Activated CD8-positive, alpha-beta memory T cell treated with anti-CD3 and anti-CD28 coated beads, Interleukin-2, amount 10 ng/mL, durations not matched to agents 7 days and 5 days (primary cell): ENCODE data around the gene SEPTIN2. TPM values are rescaled to one million over a fixed set of nuclear protein-coding genes. Genes with fewer than 3 reads are reported as not detected.
"Not testable (repeated sequence)": the region's sequence is repeated elsewhere in the genome, so short reads cannot be mapped to it uniquely, and the experiment has no call there.

Experiments used
- ATAC-seq: fragments of 150-1000 bp; cut with Tn5 transposase; one replicate; pipeline ENCODE4 v1.10.0; 2021; ENCODE audit warnings: moderate library complexity
- CTCF ChIA-PET: fragments of 350-600 bp; sonication (Branson Sonifier 250); formaldehyde crosslinking; loops from one replicate; lab custom pipeline; 2021; ENCODE audit warnings: antibody characterized with exemption; lab: Charles Lee
- DNase-seq: peaks from one replicate; pipeline ENCODE4 v3.0.0-alpha.2; 2020
- H3K27ac Mint-ChIP-seq: one replicate; pipeline ENCODE4 v1.8.0; 2021; ENCODE audit warnings: mild to moderate bottlenecking, mixed read lengths
- H3K27me3 Mint-ChIP-seq: one replicate; pipeline ENCODE4 v1.8.0; 2021; ENCODE audit warnings: mixed read lengths
- H3K36me3 Mint-ChIP-seq: one replicate; pipeline ENCODE4 v1.8.0; 2021; ENCODE audit warnings: mild to moderate bottlenecking, mixed read lengths
- H3K4me1 Mint-ChIP-seq: one replicate; pipeline ENCODE4 v1.8.0; 2021; ENCODE audit warnings: mixed read lengths
- H3K4me3 Mint-ChIP-seq: one replicate; pipeline ENCODE4 v1.8.0; 2021; ENCODE audit warnings: mild to moderate bottlenecking, moderate library complexity, mixed read lengths
- H3K9me3 Mint-ChIP-seq: one replicate; pipeline ENCODE4 v1.8.0; 2022; ENCODE audit warnings: low read depth, mixed read lengths
- total RNA-seq, 2 experiments: library from RNA; stranded (reverse); gene quantifications; one replicate each; pipeline ENCODE4 v1.2.3, GENCODE V29; 2021

The SEPTIN2 gene
- total RNA-seq, 2 experiments from 2014 or later, result 242 to 290 TPM

GRCh38 chr2:241275910-241276309 is 39.8 kb upstream of the SEPTIN2 start:
- peaks cover 26% of the 10 kb centered on the region for H3K4me1 Mint-ChIP-seq
- CTCF ChIA-PET, result interaction anchor here (1.2 kb wide), 1 partner anchor 18 kb away, joined by 3 read pairs; no protein-coding TSS in a partner anchor
- H3K27me3 Mint-ChIP-seq, result no peaks in the 10 kb centered on the region
- H3K27ac Mint-ChIP-seq, result no peak overlapping the region
- no peak overlapping the region for H3K4me3 Mint-ChIP-seq
- H3K36me3 Mint-ChIP-seq, result peaks cover 29% of the 10 kb centered on the region
- DNase-seq (no peak), ATAC-seq (no peak)
- H3K9me3 Mint-ChIP-seq, result peaks cover 8% of the 10 kb centered on the region

DNA sequence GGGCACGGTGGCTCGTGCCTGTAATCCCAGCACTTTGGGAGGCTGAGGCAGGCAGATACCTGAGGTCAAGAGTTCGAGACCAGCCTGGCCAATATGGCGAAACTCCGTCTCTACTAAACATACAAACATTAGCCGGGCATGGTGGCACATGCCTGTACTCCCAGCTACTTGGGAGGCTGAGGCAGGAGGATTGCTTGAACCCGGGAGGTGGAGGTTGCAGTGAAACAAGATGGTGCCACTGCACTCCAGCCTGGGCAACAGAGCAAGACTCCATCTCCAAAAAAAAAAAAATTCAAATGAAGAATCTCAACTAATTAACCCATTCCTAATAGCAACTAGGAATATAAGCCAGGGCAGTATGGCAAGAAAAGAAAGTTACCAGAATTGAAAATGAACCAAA is 37.4 kb upstream of the SEPTIN2 start:
- H3K9me3 Mint-ChIP-seq, ATAC-seq, DNase-seq, H3K27ac Mint-ChIP-seq, H3K4me3 Mint-ChIP-seq, H3K27me3 Mint-ChIP-seq: not testable (repeated sequence)
- CTCF ChIA-PET, result interaction anchor here (0.6 to 1.5 kb wide), 2 partner anchors 15 to 40 kb away, joined by 3 to 4 read pairs; no protein-coding TSS in a partner anchor
- Mint-ChIP-seq H3K4me1 (peaks cover 14% of the 10 kb centered on the region), H3K36me3 (peaks cover 29% of the 10 kb centered on the region)

GRCh38 chr2:241279413-241279812 is 36.3 kb upstream of the SEPTIN2 start:
- Mint-ChIP-seq H3K4me1 (peaks cover 8% of the 10 kb centered on the region), H3K36me3 (peaks cover 28% of the 10 kb centered on the region), H3K27me3 (no peaks in the 10 kb centered on the region), H3K4me3 (no peak overlapping the region), H3K9me3 (peaks cover 8% of the 10 kb centered on the region), H3K27ac (no peak overlapping the region)
- CTCF ChIA-PET, result interaction anchor here (0.6 kb wide), 1 partner anchor 38 kb away, joined by 3 read pairs; no protein-coding TSS in a partner anchor
- DNase-seq (no peak), ATAC-seq (no peak)

DNA sequence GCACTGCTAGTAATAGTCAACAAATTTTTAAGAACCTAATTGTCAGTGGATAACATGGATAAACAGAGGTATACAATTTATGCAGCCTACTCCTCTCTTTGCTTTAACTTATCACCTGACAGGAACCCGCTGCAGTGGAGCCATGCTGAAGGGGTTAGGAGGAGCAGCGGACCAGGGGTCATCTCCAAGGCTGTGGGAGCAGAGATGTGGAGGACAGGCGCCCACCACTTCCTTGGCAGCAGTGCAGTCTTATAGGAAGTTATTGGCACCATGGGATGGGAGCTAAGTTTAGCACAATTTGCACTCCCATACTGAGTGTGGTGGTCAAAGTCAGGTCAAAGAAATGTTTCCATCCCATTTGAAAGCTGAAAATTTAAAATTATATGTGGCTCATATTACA is 35.9 kb upstream of the SEPTIN2 start:
- Mint-ChIP-seq H3K27me3 (no peaks in the 10 kb centered on the region), H3K9me3 (peaks cover 8% of the 10 kb centered on the region), H3K4me1 (peaks cover 8% of the 10 kb centered on the region), H3K27ac (no peak overlapping the region), H3K36me3 (peaks cover 28% of the 10 kb centered on the region), H3K4me3 (no peak overlapping the region)
- ATAC-seq, result no peak
- CTCF ChIA-PET, result interaction anchor here (0.6 kb wide), 1 partner anchor 38 kb away, joined by 3 read pairs; no protein-coding TSS in a partner anchor
- DNase-seq, result no peak

DNA sequence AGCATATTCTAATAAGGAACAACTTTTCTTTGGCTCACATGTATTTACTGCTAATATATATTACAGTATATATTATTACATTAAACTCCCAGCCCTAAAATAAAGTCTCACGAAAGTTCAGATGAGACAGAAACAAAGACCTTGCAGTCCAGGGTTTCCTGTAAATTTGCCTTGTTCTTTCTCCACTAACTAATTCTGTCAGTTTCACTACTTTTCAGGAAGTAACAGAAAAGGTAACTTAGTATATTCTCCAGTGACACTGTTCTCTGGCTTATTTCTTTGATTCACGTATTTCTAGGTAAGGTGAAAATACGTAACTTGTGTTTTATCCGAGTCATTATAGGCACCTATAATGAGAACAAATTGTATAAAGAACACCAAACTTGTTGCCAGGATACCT is 35.4 kb upstream of the SEPTIN2 start:
- peaks cover 5% of the 10 kb centered on the region for H3K9me3 Mint-ChIP-seq
- DNase-seq (no peak), ATAC-seq (no peak)
- peaks cover 8% of the 10 kb centered on the region for H3K4me1 Mint-ChIP-seq
- no peak overlapping the region for H3K4me3 Mint-ChIP-seq
- CTCF ChIA-PET, result interaction anchor here (0.6 kb wide), 1 partner anchor 39 kb away, joined by 3 read pairs; no protein-coding TSS in a partner anchor
- H3K27ac Mint-ChIP-seq, result no peak overlapping the region
- H3K36me3 Mint-ChIP-seq, result peaks cover 26% of the 10 kb centered on the region
- H3K27me3 Mint-ChIP-seq, result no peaks in the 10 kb centered on the region

GRCh38 chr2:241282555-241282954 is 33.2 kb upstream of the SEPTIN2 start:
- Mint-ChIP-seq H3K27me3 (no peaks in the 10 kb centered on the region), H3K4me3 (no peak overlapping the region), H3K4me1 (peaks cover 7% of the 10 kb centered on the region), H3K27ac (no peak overlapping the region), H3K36me3 (peaks cover 14% of the 10 kb centered on the region), H3K9me3 (no peaks in the 10 kb centered on the region)
- CTCF ChIA-PET, result no interaction called here
- no peak for DNase-seq
- ATAC-seq, result no peak

GRCh38 chr2:241285596-241285995 is 30.1 kb upstream of the SEPTIN2 start:
- no peak overlapping the region for H3K4me3 Mint-ChIP-seq
- no peaks in the 10 kb centered on the region for H3K9me3 Mint-ChIP-seq
- H3K4me1 Mint-ChIP-seq, result peaks cover 6% of the 10 kb centered on the region
- no peak overlapping the region for H3K27ac Mint-ChIP-seq
- no peak for ATAC-seq
- CTCF ChIA-PET, result no interaction called here
- peaks cover 23% of the 10 kb centered on the region for H3K36me3 Mint-ChIP-seq
- no peaks in the 10 kb centered on the region for H3K27me3 Mint-ChIP-seq
- no peak for DNase-seq

DNA sequence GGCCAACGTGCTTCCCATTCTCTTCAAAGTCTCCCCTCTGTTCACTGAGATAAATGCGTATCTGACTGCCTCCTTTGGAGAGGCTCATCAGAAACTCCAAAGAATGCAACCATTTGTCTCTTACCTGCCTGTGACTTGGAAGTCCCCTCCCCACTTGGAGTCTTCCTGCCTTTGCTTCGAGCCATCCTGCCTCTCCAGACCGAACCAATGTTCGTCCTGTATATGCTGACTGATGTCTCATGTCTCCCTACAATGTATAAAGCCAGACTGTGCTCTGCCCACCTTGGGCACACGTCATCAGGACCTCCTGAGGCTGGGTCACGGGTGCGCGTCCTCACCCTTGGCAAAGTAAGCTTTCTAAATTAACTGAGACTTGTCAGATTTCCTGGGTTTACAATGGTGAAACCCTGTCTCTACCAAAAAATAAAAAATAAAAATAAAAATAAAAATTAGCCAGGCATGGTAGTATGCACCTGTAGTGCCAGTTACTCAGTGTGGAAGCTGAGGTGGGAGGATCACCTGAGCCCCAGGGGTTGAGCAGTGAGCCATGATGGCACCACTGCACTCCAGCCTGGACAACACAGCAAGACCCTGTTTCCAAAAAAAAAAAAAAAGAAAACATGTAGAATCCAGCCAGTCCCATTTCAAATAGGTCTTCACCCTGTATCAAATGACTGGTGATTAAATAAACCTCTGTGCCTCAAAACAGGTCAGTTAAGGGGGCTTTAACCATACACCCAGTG is 29.2 kb upstream of the SEPTIN2 start:
- Mint-ChIP-seq H3K27me3 (no peaks in the 10 kb centered on the region), H3K27ac (no peak overlapping the region), H3K4me1 (peaks cover 6% of the 10 kb centered on the region), H3K9me3 (no peaks in the 10 kb centered on the region), H3K36me3 (peaks cover 23% of the 10 kb centered on the region), H3K4me3 (no peak overlapping the region)
- ATAC-seq (no peak), DNase-seq (no peak)
- CTCF ChIA-PET, result no interaction called here

GRCh38 chr2:241288324-241288888 is 27.3 kb upstream of the SEPTIN2 start:
- no peaks in the 10 kb centered on the region for H3K27me3 Mint-ChIP-seq
- CTCF ChIA-PET, result no interaction called here
- no peak overlapping the region for H3K4me3 Mint-ChIP-seq
- no peak for ATAC-seq
- peaks cover 23% of the 10 kb centered on the region for H3K36me3 Mint-ChIP-seq
- no peak overlapping the region for H3K27ac Mint-ChIP-seq
- no peak for DNase-seq
- no peaks in the 10 kb centered on the region for H3K9me3 Mint-ChIP-seq
- H3K4me1 Mint-ChIP-seq, result peaks cover 13% of the 10 kb centered on the region

DNA sequence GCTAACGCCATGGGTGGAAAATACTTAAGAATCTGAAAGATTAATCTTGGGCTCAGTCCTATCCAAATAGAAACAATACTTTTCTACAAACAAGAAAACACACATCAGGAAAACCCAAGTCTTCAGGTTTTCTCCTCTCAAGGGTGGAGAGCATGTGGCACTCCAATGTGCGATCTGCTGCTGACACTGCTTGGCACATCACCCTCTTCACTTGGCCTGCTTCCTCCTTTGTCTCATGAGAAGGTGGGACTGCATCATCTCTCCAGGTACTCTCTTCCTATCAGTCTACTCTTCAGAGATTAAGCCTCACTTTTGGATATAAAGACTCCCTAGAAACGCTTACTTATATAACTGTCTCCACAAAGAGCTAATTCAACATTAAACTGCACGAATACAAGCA is 26.7 kb upstream of the SEPTIN2 start:
- Mint-ChIP-seq H3K27me3 (no peaks in the 10 kb centered on the region), H3K27ac (peak overlapping the region; percentile 38), H3K9me3 (no peaks in the 10 kb centered on the region), H3K4me3 (no peak overlapping the region), H3K36me3 (peaks cover 23% of the 10 kb centered on the region), H3K4me1 (peaks cover 13% of the 10 kb centered on the region)
- CTCF ChIA-PET, result no interaction called here
- DNase-seq, result no peak
- ATAC-seq, result no peak

DNA sequence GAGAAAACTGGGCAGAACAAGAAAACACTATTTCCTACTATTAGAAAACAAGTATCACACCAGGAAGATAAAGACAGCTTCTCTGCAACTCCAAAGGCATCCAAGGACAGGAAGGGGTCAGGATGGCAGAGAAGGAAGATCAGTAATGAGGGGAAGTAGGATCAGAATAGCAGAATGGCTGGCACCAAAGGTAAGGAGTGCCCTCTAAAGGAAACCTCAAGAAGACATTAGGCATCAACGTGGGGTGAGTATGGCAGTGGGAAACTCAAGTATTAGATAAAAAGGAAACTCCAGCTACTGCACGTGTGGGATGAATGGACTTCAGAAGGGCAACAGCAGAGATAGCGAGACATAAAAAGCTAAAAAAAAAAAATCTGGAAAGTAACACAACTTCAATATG is 26.1 kb upstream of the SEPTIN2 start:
- Mint-ChIP-seq H3K36me3 (peaks cover 19% of the 10 kb centered on the region), H3K27me3 (no peaks in the 10 kb centered on the region), H3K9me3 (no peaks in the 10 kb centered on the region), H3K4me3 (no peak overlapping the region), H3K4me1 (peaks cover 13% of the 10 kb centered on the region), H3K27ac (no peak overlapping the region)
- DNase-seq (no peak), ATAC-seq (no peak)
- CTCF ChIA-PET, result no interaction called here

- Mint-ChIP-seq H3K36me3 (peaks cover 13% of the 10 kb centered on the region), H3K27me3 (no peaks in the 10 kb centered on the region), H3K4me1 (peaks cover 13% of the 10 kb centered on the region), H3K4me3 (no peak overlapping the region), H3K27ac (no peak overlapping the region), H3K9me3 (no peaks in the 10 kb centered on the region)
- no peak for DNase-seq
- CTCF ChIA-PET, result no interaction called here
- ATAC-seq, result no peak
Measured at GRCh38 chr2:241291153-241291552, 24.6 kb upstream of the SEPTIN2 start.

DNA sequence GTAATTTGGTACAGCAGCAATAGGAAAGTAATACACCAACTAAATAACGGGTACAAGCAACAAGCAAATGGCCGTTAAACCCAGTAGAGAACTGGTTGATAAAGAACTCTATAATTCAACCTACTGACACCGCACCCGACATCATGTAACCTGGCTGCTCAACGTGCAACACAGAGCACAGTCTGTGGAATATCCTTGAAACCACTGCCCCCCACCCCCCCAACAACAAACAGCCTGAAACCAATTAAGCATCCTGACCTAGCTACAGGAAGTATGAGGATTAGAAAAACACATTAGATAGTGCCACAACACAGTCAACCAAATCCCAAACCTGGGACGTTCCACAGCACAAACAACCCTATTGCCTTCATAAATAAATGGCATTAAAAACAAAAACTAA is 23.7 kb upstream of the SEPTIN2 start:
- Mint-ChIP-seq H3K27ac (no peak overlapping the region), H3K4me1 (peaks cover 13% of the 10 kb centered on the region), H3K9me3 (no peaks in the 10 kb centered on the region), H3K4me3 (no peak overlapping the region), H3K27me3 (no peaks in the 10 kb centered on the region), H3K36me3 (peaks cover 12% of the 10 kb centered on the region)
- ATAC-seq, result no peak
- no peak for DNase-seq
- CTCF ChIA-PET, result no interaction called here

- not testable (repeated sequence) for ATAC-seq, H3K36me3 Mint-ChIP-seq, H3K4me3 Mint-ChIP-seq, H3K27ac Mint-ChIP-seq, H3K27me3 Mint-ChIP-seq, H3K9me3 Mint-ChIP-seq, DNase-seq
- CTCF ChIA-PET, result interaction anchor here (0.9 to 1.1 kb wide), 2 partner anchors 15 to 21 kb away, joined by 3 read pairs; no protein-coding TSS in a partner anchor
- peaks cover 16% of the 10 kb centered on the region for H3K4me1 Mint-ChIP-seq
Measured at GRCh38 chr2:241293378-241293797, 22.3 kb upstream of the SEPTIN2 start.
